Colon (tissue), 2 donors: ENCODE results near the gene C13orf42.

Source experiments
- FAIRE-seq: peaks from 2 replicates; lab custom pipeline; 2012; peaks lifted over from hg19 to GRCh38; lab: Jason Lieb, UNC
- donor health status: control.
- donor health status: control.

C13orf42 gene

GRCh38 chr13:51033421-51034185 is 77.5 kb downstream of the C13orf42 start:
- no peak for FAIRE-seq

GRCh38 chr13:51032831-51033230 is 78.2 kb downstream of the C13orf42 start:
- FAIRE-seq: no peak
